Inferior parietal cortex (tissue), 1 donor: ENCODE measurements around the gene UQCRC1.

Experiments
- DNase-seq: peaks from one replicate; pipeline ENCODE4 v3.0.0-alpha.2; 2016; ENCODE audit errors: extremely low spot score

Gene UQCRC1

DNA sequence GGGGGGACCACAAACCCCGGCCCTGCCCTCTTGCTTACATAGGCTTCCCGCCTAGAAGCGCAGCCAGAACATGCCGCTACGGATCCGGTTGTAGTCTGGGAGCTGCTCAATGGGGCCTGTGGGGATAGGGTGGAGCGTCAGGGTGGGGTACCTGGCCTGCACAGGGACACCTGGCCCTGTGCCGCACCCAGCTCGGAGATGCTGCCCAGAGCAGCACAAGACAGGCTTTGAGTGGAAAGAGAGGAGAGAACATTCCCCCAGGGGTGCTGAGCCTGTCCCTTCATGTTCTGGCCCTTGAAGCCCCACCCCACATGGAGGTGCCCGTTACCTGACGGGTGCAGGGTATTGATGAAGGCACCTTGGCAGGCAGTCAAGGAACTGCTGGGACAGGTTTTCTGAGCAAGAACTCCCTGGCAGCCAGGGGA lies 10.4 kb downstream of the UQCRC1 start:
- no peak for DNase-seq

DNA sequence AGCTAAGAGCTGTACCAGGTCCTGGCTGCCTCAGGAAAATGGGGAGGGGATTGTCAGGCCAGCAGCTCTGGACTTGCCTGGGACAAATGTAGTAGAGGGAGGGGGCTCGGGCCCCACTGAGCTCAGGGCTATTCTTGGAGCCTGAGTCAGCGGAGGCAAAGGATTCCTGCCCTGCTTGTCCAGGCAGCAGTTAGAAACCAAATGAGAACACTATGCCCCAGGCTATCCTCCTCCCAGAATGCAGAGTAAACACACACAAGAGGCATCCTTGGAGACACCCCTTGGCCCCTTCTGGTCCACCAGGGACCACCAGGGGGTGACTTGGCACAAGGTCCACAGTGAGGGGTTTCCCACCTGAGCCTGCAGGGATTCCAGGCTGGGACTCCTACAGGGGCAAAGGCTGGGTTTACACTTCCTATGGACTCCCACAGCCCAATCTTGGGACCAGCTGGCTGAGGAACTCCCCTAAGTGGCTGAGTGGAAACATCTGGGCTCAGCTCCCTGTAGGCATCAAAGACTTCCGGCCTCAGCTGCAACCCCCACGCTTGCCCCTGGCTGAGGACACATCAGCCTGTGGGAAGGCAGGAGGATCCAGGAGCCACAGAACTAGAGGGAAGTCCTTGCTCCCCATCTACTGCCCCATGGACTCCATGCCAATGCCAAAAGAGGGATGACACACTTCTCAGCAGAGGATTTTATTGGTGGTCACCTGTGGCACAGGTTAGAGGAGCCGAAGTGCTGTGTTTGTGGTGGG lies 10.9 kb downstream of the UQCRC1 start:
- DNase-seq = no peak

GRCh38 chr3:48597408-48597800 lies 12.0 kb downstream of the UQCRC1 start:
- no peak for DNase-seq

DNA sequence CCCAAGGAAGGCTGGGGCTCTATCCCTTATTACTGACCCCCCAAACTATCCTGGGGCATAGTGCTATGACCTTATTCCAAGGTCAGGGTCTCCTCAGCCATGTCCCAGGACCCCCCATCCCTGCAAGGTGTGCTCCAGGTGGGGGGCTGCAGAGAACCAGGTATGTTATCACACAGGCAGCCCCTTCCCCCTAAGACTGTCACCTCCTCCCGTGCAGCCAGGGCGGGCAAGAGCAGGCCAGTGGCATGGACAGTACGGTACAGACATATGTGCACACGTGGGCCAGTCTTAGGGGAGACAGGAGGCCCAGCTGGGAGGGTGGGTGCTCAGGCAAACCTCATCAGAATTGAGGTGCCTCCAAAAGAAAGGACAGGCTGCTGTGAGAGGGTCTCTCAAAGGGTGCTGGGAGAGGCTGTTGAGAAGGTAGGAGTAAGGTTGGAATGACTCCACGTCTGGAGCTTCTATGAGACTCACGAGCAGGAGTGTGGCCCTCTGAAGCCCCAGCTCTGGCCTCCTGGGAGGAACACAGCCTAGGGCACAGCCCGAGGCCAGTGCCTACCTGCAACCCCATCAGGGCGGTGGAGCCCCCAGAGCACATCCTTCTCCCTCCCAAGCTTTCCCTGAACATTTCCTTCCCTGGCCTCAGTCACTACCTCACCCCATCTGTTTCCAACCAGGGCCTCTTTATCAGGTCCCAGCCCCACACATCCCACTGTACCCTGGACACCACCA lies 12.6 kb downstream of the UQCRC1 start:
- no peak for DNase-seq

DNA sequence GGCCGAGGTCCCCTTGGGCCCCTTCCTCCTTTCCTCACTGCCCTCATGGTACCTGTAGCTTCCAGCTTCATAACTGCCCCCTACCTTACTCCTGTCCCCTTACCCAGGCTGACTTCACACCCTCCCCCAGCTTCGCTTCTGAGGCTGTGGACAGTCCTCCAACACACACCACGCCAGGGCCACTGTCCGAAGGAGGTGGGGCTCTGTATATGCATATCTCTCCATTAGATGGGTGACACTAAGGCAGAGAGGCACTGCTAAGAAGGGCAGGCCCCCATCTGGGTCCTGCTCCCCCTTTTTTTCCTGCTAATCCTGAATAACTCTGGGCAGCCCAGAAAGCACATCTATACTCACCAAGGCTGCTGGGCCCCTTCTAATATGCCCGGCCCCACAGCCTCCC lies 13.3 kb downstream of the UQCRC1 start:
- no peak for DNase-seq

DNA sequence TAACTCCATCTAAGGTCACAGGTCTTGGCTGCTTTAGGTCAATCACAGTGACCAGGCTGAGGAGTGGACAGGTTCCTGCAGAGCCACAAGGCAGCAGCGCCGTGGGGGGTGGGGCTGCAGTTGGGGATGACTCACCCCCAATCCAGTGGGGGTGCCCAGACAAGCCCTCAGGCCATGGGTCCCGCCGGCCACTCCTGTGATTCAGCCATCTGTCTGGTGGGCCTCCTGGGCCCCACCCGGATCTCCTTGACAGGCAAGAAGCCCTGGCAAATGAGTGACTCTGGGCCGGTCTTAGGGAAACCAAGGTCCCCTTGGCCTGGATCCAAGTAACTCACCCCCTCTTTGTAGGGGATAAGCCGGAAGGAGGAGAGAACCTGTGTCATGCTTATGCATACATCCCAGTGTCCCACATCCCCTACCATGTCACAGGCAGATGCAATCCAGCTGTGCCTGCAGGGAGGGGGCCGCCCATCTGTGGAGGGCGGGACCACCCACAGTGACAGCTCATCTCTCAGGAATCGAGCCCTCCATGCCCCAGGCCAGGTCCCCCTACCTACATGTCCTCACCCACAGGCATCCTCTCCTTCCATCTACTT lies 13.8 kb downstream of the UQCRC1 start:
- no peak for DNase-seq

DNA sequence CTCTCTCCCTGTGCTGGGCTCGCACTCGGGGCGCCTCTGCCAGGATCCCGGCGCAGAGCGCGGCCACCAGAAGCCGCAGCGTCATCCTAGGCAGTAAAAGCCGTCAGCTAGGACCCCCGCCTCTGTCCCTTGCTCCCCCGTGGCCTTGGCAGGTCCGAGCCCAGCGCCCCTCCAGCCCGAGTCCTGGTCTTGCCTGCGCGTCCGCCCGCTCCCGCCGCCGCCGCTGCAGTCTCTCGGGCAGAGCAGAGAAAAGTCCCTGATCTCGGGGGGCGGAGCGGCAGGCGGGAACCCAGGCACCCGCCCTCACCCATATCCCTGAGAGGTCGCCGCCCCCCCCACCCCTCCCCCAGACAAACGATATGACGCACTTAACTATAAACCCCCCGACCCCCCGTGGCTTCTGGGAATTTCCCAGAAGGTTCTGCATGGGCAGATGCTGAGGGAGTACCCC lies 14.3 kb downstream of the UQCRC1 start, which contains the start of gene COL7A1:
Gene COL7A1, minus strand, starts transcription at position 255 of the 451 bp plus-strand sequence. Its CDS starts 170 bp downstream, at position 85.
- no peak for DNase-seq

DNA sequence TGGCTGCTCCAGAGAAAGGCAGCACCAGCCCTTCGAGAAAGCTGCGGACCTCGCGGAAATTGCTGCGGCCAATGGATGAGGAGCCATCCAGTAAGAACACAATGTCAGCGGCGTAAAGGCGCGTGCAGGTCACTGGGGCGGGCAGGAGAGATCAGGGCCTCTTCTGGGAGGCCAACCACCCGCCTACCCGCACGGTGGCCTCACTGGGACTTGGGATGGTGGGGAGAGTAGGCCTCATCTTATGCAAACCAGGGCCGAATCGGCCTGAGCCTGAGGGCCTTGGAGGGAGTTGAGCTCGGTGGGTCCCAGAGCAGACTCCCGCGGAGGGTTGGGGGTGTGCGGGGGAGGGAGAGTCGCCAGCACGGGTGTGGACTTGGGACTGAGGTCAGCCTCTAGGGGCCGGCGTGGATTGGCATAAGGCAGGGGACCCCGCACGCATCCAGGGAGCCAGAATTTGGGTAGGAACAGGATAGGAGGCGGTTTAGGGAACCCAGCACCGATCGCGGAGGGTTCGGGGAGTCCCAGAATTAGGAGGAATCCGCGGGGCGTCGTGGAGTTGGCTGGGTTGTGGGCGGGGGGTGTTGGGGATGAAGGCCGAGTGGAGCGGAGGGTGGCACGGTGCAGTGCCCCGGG lies 14.9 kb downstream of the UQCRC1 start:
- no peak for DNase-seq

DNA sequence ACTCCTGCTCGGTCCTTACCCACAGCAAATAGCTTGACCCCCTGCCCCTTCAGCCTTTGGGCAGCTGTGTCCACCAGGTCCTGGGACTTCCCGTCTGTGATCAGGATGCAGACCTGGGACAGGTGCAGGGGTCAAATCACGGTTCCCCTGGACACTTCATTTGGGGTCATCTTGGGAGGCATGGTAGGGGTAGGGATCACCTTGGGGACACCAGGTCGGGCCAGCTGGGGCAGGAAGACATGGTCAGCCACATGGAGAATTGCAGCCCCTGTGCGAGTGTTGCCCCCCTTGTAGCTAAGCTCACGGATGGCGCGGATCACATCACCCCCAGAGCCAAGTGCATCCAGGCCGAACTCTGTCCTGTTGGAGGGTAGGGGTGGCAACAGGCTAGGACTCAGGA lies 16.1 kb downstream of the UQCRC1 start:
- no peak for DNase-seq

DNA sequence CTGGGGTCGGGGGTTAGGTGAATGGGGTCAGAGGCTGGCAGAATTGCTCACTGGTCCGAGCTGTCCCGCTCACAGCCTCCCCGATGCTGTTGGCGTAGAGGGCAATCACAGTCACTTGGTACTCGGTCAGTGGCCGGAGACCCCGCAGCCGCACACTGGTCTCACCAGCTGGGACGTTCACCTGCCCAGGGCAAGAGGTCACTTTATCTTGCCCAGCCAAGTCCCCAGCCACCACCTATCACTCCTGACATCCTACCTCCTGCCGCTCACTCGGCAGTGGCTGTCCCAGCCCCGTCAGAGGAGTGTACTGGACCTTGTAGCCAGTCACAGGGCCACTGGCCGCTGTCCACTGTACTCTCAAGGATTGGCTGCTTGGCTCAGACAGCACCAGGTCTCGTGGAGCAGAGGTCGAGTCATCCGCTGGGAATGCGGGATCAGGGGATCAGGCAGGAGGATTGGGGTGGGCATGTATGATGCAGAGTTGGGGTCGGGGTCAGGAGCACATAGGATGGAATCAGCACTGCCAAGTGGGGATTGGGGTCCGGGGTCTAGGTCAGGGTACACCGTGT lies 16.8 kb downstream of the UQCRC1 start:
- DNase-seq = no peak

DNA sequence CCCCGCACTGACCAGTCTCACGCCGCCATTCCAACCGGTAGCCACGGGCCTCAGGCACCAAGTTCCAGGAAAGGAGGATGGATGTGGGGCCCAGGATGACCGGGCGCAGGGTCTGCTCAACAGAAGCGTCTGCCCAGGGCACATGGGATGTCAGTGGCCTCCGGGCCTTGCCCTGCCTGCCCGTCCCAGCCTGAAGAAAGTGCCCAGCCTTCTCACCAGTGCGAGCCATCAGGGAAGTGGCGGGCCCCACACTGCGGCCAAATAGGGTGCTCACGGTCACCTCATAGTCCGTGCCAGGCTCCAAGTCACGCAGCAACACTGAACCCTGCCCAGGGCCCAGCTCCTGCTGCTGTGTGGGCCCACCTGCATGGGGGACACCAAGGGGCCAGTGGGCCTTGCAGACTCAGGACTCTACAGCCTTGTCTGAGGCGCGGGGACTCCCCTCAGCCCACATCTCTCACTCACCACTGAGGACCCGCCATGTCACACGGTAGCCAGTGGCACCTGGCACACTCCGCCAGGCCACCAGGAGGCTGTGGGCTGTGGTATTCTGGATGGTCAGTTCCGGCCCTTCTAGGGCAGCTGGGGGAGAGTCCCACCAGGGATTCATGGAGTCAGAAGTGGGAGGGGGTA lies 17.4 kb downstream of the UQCRC1 start:
- no peak for DNase-seq

DNA sequence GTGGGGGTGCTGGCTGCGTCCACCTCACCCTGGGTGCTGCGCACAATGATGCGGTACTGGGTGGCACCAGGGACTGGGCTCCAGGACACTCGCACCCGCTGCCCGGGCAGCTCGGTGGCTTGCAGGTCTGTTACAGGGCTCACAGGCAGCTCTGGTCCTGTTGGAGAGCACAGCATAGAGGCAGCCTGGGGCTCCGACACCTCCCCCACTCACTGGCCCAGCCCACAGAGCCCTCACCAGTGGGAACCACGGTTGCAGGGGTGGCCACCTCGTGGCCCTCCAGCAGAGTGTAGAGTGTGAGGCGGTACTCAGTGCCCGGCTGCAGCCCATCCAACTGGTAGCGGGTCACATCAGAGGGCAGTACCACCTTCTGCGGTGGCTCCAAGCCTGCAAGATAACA lies 18.0 kb downstream of the UQCRC1 start:
- no peak for DNase-seq

DNA sequence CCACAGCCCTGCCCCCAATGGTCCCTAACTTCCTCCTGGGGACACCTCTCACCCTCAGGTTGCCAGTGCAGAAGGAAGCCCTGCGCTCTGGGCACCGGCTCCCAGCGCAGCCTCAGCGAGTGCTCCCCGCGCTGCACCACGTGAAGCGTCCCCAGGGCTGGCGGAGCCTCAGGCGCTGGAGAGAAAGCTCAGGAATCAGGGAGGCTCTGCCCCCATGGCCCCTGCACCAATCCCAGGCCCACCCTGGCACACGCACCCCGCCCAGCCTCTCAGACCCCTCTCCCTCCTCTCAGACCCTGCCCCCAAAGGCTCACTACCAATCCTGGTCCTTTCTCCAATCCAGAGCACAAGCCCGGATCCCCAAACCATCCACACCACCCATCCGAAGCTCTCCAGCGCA lies 21.2 kb downstream of the UQCRC1 start:
- no peak for DNase-seq

GRCh38 chr3:48587686-48588085 lies 21.8 kb downstream of the UQCRC1 start:
- no peak for DNase-seq

- DNase-seq = no peak
These were observed 24.0 kb downstream of the UQCRC1 start for GRCh38 chr3:48585411-48585810.

GRCh38 chr3:48584836-48585235 lies 24.6 kb downstream of the UQCRC1 start:
- DNase-seq = no peak

DNA sequence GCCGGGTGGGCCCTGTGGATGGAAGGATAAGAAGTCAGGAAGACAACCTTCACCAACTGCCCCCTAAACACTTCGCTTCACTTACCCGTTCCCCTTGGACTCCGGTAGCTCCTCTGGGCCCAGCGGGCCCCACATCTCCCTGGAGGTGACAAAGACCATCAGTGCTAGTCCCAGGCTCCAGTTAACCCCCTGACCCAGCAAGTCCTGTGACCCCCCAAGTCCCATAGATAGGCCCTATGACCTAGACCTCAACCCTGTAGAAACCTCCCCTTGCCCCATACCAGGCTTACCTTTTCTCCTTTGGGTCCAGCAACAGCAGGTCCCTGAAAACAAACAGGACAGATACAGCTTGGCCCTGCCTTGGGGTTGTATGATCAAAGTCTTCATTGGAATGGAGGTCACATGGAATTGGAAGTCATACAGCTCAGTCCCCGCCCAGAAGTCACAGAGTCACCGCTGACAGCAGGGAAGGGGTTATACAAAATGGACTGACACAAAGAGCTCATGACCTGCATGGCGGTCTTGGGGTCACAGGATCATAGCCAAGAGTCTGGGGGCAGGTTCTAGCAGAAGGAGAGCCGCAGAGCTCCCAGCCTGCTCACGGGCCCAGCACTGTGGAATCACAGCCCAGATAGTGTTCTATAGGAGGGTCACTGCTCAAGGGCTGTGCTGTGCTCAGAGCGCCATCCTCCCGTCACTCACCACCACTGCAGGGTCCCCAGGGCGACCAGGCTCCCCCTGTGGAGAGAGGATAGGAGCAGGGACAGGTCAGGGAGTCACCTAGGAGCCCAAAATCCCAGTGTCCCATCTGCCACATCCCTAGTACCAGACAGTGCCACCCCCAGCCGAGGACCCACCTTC lies 27.6 kb downstream of the UQCRC1 start:
- no peak for DNase-seq

GRCh38 chr3:48576647-48577046 lies 32.8 kb downstream of the UQCRC1 start:
- DNase-seq = no peak

DNA sequence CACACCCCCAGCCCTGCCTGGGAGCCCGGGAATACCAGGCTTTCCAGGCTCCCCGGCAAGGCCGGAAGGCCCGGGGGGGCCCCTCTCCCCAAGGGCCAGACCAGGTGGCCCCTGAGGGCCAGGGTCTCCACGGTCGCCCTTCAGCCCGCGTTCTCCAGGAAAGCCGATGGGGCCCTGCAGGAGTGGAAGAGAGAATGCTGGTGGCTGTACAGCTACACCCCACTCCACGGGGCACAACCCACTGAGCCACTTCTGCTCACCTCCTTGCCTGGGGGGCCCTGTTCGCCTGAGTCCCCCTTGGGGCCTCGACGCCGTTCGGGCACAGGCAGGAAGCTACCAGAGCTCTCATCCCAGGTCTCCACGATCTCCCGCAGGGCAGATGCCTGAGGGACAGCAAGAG lies 34.1 kb downstream of the UQCRC1 start:
- DNase-seq = no peak

DNA sequence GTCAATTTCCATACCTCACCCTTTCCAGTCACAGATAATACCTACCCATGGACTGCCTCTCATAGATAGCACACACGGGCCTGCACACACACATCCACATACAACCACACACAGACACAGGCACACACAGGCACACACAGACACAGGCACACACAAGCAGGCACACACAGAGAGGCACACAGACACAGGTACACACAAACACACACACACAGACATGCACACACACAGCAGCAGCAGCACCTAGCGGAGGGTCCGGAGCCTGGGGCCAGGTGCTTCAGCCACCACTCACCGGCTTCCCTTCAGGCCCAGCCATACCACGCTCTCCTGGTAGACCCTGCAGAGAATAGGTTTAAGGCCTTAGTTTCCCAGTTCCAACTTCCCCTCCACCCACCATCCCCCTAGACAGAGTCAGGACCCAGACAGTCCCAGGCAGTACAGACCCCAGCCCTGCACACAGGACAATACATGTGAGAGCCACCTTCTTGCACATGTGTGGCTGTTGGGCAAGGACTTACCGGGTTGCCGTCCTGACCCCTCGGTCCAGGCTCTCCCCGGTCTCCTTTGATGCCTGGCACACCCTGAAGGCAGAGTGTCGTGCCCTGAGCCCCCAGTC lies 35.4 kb downstream of the UQCRC1 start:
- no peak for DNase-seq
